ENCODE results near the gene GRAMD1C.

GRAMD1C gene

GRCh38 chr3:113963879-113964278 is 125.3 kb downstream of the GRAMD1C start:
- TF ChIP-seq GATA2 (IDR thresholded peaks at IDR 0.05; ENCODE audit: low read depth, low read length) (no peak), GATA3 (IDR thresholded peaks at IDR 0.05; ENCODE audit: low read depth, low read length) (no peak)

GRCh38 chr3:113966172-113966571 is 127.6 kb downstream of the GRAMD1C start:
- TF ChIP-seq GATA3 (IDR thresholded peaks at IDR 0.05; ENCODE audit: low read depth, low read length) (no peak), GATA2 (IDR thresholded peaks at IDR 0.05; ENCODE audit: low read depth, low read length) (no peak)

GRCh38 chr3:113968986-113969385 is 130.4 kb downstream of the GRAMD1C start:
- TF ChIP-seq GATA3 (IDR thresholded peaks at IDR 0.05; ENCODE audit: low read depth, low read length) (no peak), GATA2 (IDR thresholded peaks at IDR 0.05; ENCODE audit: low read depth, low read length) (no peak)

- no peak for TF ChIP-seq GATA3 (IDR thresholded peaks at IDR 0.05; ENCODE audit: low read depth, low read length)
- TF ChIP-seq GATA2 (IDR thresholded peaks at IDR 0.05; ENCODE audit: low read depth, low read length): no peak
Observed at GRCh38 chr3:113977822-113978221, 139.2 kb downstream of the GRAMD1C start.

GRCh38 chr3:113979916-113980315 is 141.3 kb downstream of the GRAMD1C start:
- TF ChIP-seq GATA2 (IDR thresholded peaks at IDR 0.05; ENCODE audit: low read depth, low read length) (no peak), GATA3 (IDR thresholded peaks at IDR 0.05; ENCODE audit: low read depth, low read length) (no peak)

GRCh38 chr3:113981803-113982202 is 143.2 kb downstream of the GRAMD1C start:
- TF ChIP-seq GATA3 (IDR thresholded peaks at IDR 0.05; ENCODE audit: low read depth, low read length) (no peak), GATA2 (IDR thresholded peaks at IDR 0.05; ENCODE audit: low read depth, low read length) (no peak)

GRCh38 chr3:113983544-113983943 is 145.0 kb downstream of the GRAMD1C start:
- no peak for TF ChIP-seq GATA3 (IDR thresholded peaks at IDR 0.05; ENCODE audit: low read depth, low read length)
- TF ChIP-seq GATA2 (IDR thresholded peaks at IDR 0.05; ENCODE audit: low read depth, low read length): no peak

GRCh38 chr3:113985541-113985940 is 147.0 kb downstream of the GRAMD1C start:
- TF ChIP-seq GATA2 (IDR thresholded peaks at IDR 0.05; ENCODE audit: low read depth, low read length) (no peak), GATA3 (IDR thresholded peaks at IDR 0.05; ENCODE audit: low read depth, low read length) (no peak)

All from SH-SY5Y (cell line).